ENCODE data around the gene LRRC43. TPM values are rescaled to one million over a fixed set of nuclear protein-coding genes. Genes with fewer than 3 reads are reported as not detected.
A peak's percentile ranks its signal among the peaks of the same experiment; 100 is the strongest.

Gene LRRC43
- total and polyA plus RNA-seq, 10 of the 15 experiments (the other 5 are each of a cell fraction or from before 2014, with no cell fraction given): 0.23 TPM; not detected in 9

- TF ChIP-seq ATF2 (IDR thresholded peaks at IDR 0.05; ENCODE audit: low read length) (no peak), ZZZ3 (IDR thresholded peaks at IDR 0.05; ENCODE audit: control insufficient read depth, insufficient read length, low read depth) (no peak), PRDM15 (CRISPR knock-in tag; IDR thresholded peaks at IDR 0.05) (no peak), RUNX3 (IDR thresholded peaks at IDR 0.05; ENCODE audit: low read length) (peak; percentile 45; the same call in 1 of the 2 replicates), BACH1 (IDR thresholded peaks at IDR 0.05; ENCODE audit: borderline replicate concordance) (no peak), RELB (IDR thresholded peaks at IDR 0.05; ENCODE audit: low read depth) (no peak), ETV6 (conservative IDR thresholded peaks at IDR 0.05 in 1 of 2, IDR thresholded peaks at IDR 0.05 in 1 of 2; ENCODE audit: borderline replicate concordance in 1 of 2, low read depth in 1 of 2) (no peak), POLR2AphosphoS5 (IDR thresholded peaks at IDR 0.05; ENCODE audit: low read length) (no peak), MTA3 (IDR thresholded peaks at IDR 0.05; ENCODE audit: borderline replicate concordance, low read length) (no peak), MTA2 (IDR thresholded peaks at IDR 0.05; ENCODE audit: low read depth) (no peak), USF2 (IDR thresholded peaks at IDR 0.05; ENCODE audit: borderline replicate concordance, low read depth, low read length) (no peak), SP1 (IDR thresholded peaks at IDR 0.05; ENCODE audit: low read depth, low read length) (no peak), CHD1 (IDR thresholded peaks at IDR 0.05; ENCODE audit: low read depth, low read length) (no peak), CHD4 (IDR thresholded peaks at IDR 0.05) (no peak), KAT2A (conservative IDR thresholded peaks at IDR 0.05; ENCODE audit: control insufficient read depth, low read depth, low read length) (no peak), PML (IDR thresholded peaks at IDR 0.05; ENCODE audit: low read length) (no peak), HSF1 (IDR thresholded peaks at IDR 0.05; ENCODE audit: low read depth, low read length) (no peak), SMC3 (IDR thresholded peaks at IDR 0.05; ENCODE audit: borderline replicate concordance, low read length) (peak; percentile 89), MAX (IDR thresholded peaks at IDR 0.05; ENCODE audit: low read depth, low read length) (no peak), POLR2AphosphoS2 (IDR thresholded peaks at IDR 0.05; ENCODE audit: low read depth, low read length) (no peak), PAX8 (IDR thresholded peaks at IDR 0.05) (no peak)
Observed at GRCh38 chr12:122190842-122191668, 8.1 kb downstream of the LRRC43 start (continued).

Data from GM12878 (cell line).